Measurements from ENCODE around the gene NPS.

The NPS gene, protein sequence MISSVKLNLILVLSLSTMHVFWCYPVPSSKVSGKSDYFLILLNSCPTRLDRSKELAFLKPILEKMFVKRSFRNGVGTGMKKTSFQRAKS

DNA sequence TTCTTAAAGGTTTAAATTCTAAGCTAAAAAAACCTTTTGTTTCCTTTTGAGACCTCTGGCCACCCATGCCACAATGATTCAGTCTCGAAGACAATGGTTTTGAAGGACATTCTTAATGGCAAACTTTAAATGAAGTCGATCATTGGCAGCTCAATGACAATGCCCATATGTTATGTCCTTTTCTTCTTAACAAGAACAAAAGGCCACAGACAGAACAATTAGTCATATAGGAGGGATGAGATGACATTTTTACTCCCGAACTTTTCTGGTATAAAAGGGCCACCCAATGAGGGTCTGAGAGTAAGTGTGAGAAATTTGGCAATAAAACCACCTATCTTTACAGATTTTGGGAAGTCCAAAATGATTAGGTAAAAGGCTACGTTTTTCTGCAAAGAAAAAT, at the start of gene NPS:
TSS of gene NPS (plus strand) at position 301 of the 400 bp plus-strand sequence. CDS start at position 361, 60 bp downstream.
- DNase-seq (ENCODE audit: low read depth in 2 of 2): no peak

- DNase-seq (ENCODE audit: low read depth in 2 of 2): no peak
Measured at GRCh38 chr10:127500127-127500526, 49.0 kb upstream of the NPS start.

- no peak for DNase-seq (ENCODE audit: low read depth in 2 of 2)
Measured at GRCh38 chr10:127506094-127506493, 43.0 kb upstream of the NPS start.

- no peak for DNase-seq (ENCODE audit: low read depth in 2 of 2)
Measured at GRCh38 chr10:127522298-127522697, 26.8 kb upstream of the NPS start.

DNA sequence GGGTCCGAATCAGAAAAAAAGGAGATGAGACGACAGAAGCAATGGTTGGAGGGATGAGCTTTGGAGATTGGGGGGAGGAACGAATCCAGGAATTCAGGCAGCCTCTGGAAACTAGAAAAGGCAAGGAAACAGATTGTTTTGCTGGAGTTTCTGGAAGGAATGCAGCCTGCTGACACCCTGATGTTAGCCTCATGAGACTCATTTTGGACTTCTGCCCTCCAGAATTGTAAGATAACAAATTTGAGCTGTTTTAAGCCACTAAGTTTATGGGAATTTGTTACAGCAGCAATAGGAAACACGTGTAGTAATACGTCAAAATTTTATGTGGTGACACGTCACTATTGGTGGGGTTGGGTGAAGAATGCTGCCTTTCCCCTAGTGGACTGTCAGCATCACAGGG, 25.6 kb upstream of the NPS start:
- no peak for DNase-seq (ENCODE audit: low read depth in 2 of 2)

DNA sequence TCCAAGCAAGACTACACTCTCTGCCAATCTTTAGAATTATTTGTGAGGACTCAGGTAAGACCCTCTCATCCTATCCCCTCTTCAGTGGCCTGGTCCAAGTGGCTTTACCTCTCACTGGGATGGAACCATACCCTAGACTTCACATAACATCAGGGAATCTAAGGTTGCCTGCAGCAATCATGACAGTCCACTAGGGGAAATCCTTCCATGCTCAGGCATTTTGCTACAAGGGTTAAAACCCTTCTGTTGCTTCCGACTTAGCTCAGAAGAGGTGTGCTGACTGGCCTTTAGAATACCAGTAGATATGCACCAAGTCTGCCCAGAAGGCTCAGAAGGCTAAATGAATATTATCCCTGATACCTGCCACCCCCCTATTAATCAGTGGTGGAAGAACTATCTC, 24.9 kb upstream of the NPS start:
- DNase-seq (ENCODE audit: low read depth in 2 of 2): no peak

GRCh38 chr10:127524908-127525665, 24.0 kb upstream of the NPS start:
- no peak for DNase-seq (ENCODE audit: low read depth in 2 of 2)

- no peak for DNase-seq (ENCODE audit: low read depth in 2 of 2)
Measured at GRCh38 chr10:127525686-127526085, 23.4 kb upstream of the NPS start.

- no peak for DNase-seq (ENCODE audit: low read depth in 2 of 2)
Measured at GRCh38 chr10:127526161-127526560, 22.9 kb upstream of the NPS start.

DNA sequence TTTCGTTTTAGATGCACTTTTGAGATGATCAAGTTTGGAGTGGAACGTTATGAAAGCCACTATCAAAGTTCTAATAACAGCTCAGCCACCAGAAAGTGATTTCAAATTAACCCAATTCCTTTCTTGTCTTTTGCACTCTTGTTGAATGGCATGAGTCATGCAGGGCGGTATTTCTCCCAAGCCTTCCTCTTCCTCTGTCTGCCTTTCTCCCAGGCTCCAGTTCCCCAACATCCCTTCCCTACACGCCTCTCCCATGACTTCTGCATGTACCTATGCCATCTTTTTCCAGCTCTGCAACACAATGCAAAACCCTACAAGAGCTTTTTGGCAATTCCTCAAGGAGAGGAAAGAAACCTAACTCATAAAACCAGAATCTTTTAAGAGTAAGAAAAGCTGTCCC, 21.8 kb upstream of the NPS start:
- DNase-seq (ENCODE audit: low read depth in 2 of 2): no peak

DNA sequence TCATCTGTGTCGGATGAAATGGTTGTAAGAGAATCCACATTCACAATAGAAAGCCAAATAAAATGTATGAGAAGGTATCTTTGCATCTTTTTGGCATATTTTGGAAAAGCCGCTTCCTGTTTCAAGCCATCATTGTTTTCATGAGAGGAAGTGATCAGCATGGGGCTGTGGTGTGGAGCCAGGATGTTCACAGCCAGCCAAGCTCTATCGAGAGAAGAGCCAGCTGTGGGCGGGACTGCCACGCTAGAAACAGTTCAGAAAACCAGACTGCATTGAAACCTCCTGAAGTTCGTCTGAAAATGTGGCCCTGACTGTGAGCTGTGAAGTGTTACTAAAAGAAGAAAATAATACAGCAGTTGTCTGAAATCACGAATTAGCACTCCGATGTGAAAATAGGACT, 21.2 kb upstream of the NPS start:
- DNase-seq (ENCODE audit: low read depth in 2 of 2): no peak

- no peak for DNase-seq (ENCODE audit: low read depth in 2 of 2)
Measured at GRCh38 chr10:127532193-127532592, 16.9 kb upstream of the NPS start.

- DNase-seq (ENCODE audit: low read depth in 2 of 2): no peak
Measured at GRCh38 chr10:127532659-127533058, 16.4 kb upstream of the NPS start.

DNA sequence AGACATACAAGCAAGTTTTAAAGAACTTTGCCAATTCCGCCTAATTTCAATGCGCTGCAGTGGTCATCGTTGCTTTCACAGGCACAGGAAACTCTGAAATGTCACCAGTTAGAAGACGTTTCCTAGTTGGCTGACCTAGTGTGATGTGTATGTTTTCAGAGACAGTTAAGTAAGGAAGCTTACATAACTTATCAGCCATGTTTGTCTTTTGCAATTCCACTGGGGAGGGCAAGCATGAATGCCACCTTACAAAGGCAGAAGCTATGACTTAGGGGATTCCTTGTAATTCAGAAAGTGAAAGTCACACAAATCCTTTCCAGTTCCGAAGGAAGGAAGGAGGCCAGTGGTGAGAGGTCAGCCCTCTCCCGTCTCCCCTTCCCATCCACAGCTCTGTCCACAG, 15.0 kb upstream of the NPS start:
- no peak for DNase-seq (ENCODE audit: low read depth in 2 of 2)

DNA sequence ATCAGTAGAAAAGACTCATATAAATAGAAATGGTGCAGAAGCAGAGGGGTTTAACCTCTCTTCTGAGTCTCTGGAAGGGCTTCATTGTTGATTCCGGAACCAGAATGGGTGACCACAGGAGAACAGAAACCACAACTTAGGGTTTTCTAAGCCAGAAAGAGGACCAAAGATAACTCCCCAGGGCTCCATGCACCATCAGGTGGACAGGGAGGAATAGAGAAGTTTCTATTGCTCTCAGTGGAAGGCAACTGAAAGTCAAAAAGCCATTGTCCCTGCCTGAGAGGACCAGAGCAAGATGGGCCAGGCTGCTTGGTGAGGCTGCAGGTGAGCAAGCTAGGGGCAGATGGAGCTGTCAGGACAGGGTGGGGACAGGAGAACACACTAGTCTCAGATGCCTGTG, 14.6 kb upstream of the NPS start:
- no peak for DNase-seq (ENCODE audit: low read depth in 2 of 2)

GRCh38 chr10:127535802-127536515, 13.2 kb upstream of the NPS start:
- no peak for DNase-seq (ENCODE audit: low read depth in 2 of 2)

GRCh38 chr10:127536972-127537760, 11.9 kb upstream of the NPS start:
- no peak for DNase-seq (ENCODE audit: low read depth in 2 of 2)

GRCh38 chr10:127537924-127538323, 11.2 kb upstream of the NPS start:
- no peak for DNase-seq (ENCODE audit: low read depth in 2 of 2)

DNA sequence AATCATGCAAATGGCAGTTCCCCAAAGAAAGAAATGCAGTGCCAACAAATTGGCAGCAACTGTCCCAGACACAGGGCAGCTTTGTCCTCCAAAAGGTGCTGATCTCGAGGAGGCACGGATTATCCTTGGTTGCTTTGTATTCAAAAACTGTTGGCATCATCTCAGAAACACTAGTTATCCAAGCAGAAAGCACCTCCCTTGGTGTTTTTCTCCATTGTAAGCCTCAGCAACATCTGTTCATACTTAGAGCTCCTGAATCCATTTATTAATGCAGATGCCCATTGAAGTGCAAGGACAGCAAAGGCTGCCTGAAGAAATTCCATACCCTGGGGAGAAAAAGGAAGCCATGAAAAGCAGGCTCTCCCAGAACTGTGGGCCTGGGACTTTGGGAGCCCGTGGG, 1.1 kb upstream of the NPS start:
- no peak for DNase-seq (ENCODE audit: low read depth in 2 of 2)

DNA sequence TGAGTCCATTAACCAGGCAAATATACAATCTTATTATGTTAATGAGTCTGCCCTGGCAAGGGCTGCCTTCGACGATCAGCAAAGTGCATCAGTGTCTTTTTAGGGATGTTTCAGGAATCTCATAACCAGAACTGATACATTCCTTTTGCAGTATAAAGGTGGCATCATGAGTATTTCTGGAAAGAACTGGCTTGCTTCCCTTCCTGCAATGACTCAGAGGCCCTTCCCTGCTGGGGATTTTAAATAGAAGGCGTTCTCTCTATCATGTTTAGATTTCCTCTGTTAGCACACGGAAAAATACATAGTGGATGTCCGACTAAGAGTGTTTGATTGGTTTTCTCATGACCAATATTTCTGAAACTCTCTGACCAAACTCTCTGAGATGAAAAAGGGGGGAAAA, 1.8 kb downstream of the NPS start:
- DNase-seq (ENCODE audit: low read depth in 2 of 2): no peak

- no peak for DNase-seq (ENCODE audit: low read depth in 2 of 2)
Measured at GRCh38 chr10:127552446-127552845, 3.3 kb downstream of the NPS start.

GRCh38 chr10:127553417-127553816, 4.3 kb downstream of the NPS start:
- DNase-seq (ENCODE audit: low read depth in 2 of 2): no peak

Measured in activated CD8-positive, alpha-beta memory T cell treated with anti-CD3 and anti-CD28 coated beads for 4 hours (primary cell).